CD4-positive, alpha-beta T cell (primary cell): ENCODE data around the gene COG5. TPM values are rescaled to one million over a fixed set of nuclear protein-coding genes. Genes with fewer than 3 reads are reported as not detected.

Experiments
- ATAC-seq: fragments of 200-7000 bp; cut with Tn5 transposase; one replicate; pipeline ENCODE4 v1.10.0; 2022; ENCODE audit warnings: mild to moderate bottlenecking; ENCODE audit not compliant: poor library complexity
- CTCF ChIA-PET: fragments of 350-600 bp; sonication (Branson Sonifier 250); formaldehyde crosslinking; loops from one replicate; lab custom pipeline; 2021; ENCODE audit warnings: antibody characterized with exemption, inconsistent platforms; lab: Charles Lee
- POLR2A ChIA-PET: fragments of 350-600 bp; sonication (Branson Sonifier 250); formaldehyde crosslinking; loops from one replicate; lab custom pipeline; 2021; ENCODE audit warnings: antibody characterized with exemption, inconsistent platforms; lab: Charles Lee
- DNase-seq, 14 experiments: peaks; one replicate each; pipeline ENCODE4 v3.0.0-alpha.2; 2013 to 2020; ENCODE audit warnings: mixed read lengths in 2 of 14
- H3K27ac ChIP-seq, 2 donors: one replicate each; pipeline versions ENCODE4 v1.5.1 to v1.7.0; 2013; ENCODE audit warnings: low read length in 2 of 2, low read depth in 1 of 2, mild to moderate bottlenecking in 1 of 2
- H3K27me3 ChIP-seq, 2 experiments: 1 replicate in 1 of 2; 2 replicates in 1 of 2; pipeline versions ENCODE4 v1.6.1 to v1.7.0; 2013; ENCODE audit warnings: low read length in 2 of 2, control low read depth in 1 of 2, mild to moderate bottlenecking in 1 of 2, moderate library complexity in 1 of 2; ENCODE audit not compliant: insufficient read depth in 2 of 2, control insufficient read depth in 1 of 2
- H3K36me3 ChIP-seq: one replicate; pipeline ENCODE4 v1.6.1; 2013; ENCODE audit warnings: low read length, control low read depth; ENCODE audit not compliant: insufficient read depth
- H3K4me1 ChIP-seq: one replicate; pipeline ENCODE4 v1.6.1; 2013; ENCODE audit warnings: low read length, control low read depth; ENCODE audit not compliant: insufficient read depth
- H3K4me3 ChIP-seq: one replicate; pipeline ENCODE4 v1.5.1; 2013; ENCODE audit warnings: mild to moderate bottlenecking, low read length, moderate library complexity
- H3K9me3 ChIP-seq, 2 experiments: 1 replicate in 1 of 2; 2 replicates in 1 of 2; pipeline versions ENCODE4 v1.6.1 to v1.7.0; 2013; ENCODE audit warnings: low read length in 2 of 2, mild to moderate bottlenecking in 2 of 2, control low read depth in 1 of 2, moderate library complexity in 1 of 2; ENCODE audit not compliant: control insufficient read depth in 1 of 2, insufficient read depth in 1 of 2
- H3K27ac Mint-ChIP-seq: one replicate; pipeline ENCODE4 v1.8.0; 2020; ENCODE audit warnings: mixed read lengths
- H3K27me3 Mint-ChIP-seq: one replicate; pipeline ENCODE4 v1.8.0; 2021; ENCODE audit warnings: mixed read lengths
- H3K36me3 Mint-ChIP-seq: one replicate; pipeline ENCODE4 v1.8.0; 2021; ENCODE audit warnings: low read depth, mixed read lengths
- H3K4me1 Mint-ChIP-seq: one replicate; pipeline ENCODE4 v1.8.0; 2021; ENCODE audit warnings: low read depth, mixed read lengths
- H3K4me3 Mint-ChIP-seq: one replicate; pipeline ENCODE4 v1.8.0; 2020; ENCODE audit warnings: mild to moderate bottlenecking, mixed read lengths
- H3K9me3 Mint-ChIP-seq: one replicate; pipeline ENCODE4 v1.8.0; 2020; ENCODE audit warnings: mixed read lengths
- intact Hi-C, 2 experiments: fragments of 100-400 bp; cut with DNase I in 1 of 2; cut with micrococcal nuclease in 1 of 2; formaldehyde crosslinking; loops; one replicate each; pipeline versions ENCODE4 v1.15.1 to v1.9.0; 2023 to 2025; cut with DNase I, micrococcal nuclease
- total RNA-seq, 174 experiments: library from RNA in 2 of 174; stranded (reverse) in 2 of 174; gene quantifications; one replicate each; pipeline ENCODE4 v1.2.3 and lab custom pipeline; 2021 to 2026
- TF ChIP-seq, protein P1 (sequence below): fragments of 200-600 bp; IDR thresholded peaks from one replicate; pipeline ENCODE4 v1.8.0; 2022; ENCODE audit warnings: antibody characterized with exemption, mild to moderate bottlenecking

Gene COG5
- total RNA-seq, 2 experiments from 2014 or later, result 43.4 to 44.5 TPM

DNA sequence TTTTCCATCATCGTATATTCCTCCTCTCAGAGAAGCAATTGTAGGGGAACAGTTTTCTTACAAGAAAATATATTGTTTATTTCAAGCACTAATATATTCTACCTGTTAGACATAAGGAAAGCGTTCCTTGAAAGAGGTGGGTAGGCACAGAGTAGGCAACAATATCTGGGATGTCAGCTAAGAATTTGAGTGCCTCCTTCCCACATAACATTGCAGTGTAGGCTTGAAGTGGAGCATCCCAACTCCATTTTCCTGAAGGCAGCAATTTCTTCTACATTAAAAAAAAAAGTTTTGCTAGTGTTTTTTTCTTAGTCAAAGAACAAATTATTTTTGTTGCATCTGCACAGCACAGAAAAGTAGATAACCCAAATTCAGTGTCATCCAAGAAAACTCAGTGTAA, 37.1 kb upstream of the COG5 start:
- Histone ChIP-seq H3K36me3 (peaks cover 3% of the 10 kb centered on the region), H3K9me3 (no peaks in the 10 kb centered on the region), H3K4me1 (no peaks in the 10 kb centered on the region), H3K27ac (no peak overlapping the region), H3K4me3 (no peak overlapping the region), H3K27me3 (no peaks in the 10 kb centered on the region)
- H3K27me3 Mint-ChIP-seq, result no peaks in the 10 kb centered on the region
- H3K4me1 Mint-ChIP-seq, result no peaks in the 10 kb centered on the region
- H3K4me3 Mint-ChIP-seq, result no peak overlapping the region
- intact Hi-C loops, result no loop called here
- H3K9me3 Mint-ChIP-seq, result no peaks in the 10 kb centered on the region
- H3K36me3 Mint-ChIP-seq, result peaks cover 48% of the 10 kb centered on the region
- no peak for ATAC-seq
- TF ChIP-seq, protein P1, sequence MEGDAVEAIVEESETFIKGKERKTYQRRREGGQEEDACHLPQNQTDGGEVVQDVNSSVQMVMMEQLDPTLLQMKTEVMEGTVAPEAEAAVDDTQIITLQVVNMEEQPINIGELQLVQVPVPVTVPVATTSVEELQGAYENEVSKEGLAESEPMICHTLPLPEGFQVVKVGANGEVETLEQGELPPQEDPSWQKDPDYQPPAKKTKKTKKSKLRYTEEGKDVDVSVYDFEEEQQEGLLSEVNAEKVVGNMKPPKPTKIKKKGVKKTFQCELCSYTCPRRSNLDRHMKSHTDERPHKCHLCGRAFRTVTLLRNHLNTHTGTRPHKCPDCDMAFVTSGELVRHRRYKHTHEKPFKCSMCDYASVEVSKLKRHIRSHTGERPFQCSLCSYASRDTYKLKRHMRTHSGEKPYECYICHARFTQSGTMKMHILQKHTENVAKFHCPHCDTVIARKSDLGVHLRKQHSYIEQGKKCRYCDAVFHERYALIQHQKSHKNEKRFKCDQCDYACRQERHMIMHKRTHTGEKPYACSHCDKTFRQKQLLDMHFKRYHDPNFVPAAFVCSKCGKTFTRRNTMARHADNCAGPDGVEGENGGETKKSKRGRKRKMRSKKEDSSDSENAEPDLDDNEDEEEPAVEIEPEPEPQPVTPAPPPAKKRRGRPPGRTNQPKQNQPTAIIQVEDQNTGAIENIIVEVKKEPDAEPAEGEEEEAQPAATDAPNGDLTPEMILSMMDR, result no peak
- DNase-seq, result no peak
- POLR2A ChIA-PET, result no interaction called here
- H3K27ac Mint-ChIP-seq, result no peak overlapping the region
- CTCF ChIA-PET, result interaction anchor here (0.5 kb wide), 1 partner anchor 94 kb away, joined by 3 read pairs; no protein-coding TSS in a partner anchor

DNA sequence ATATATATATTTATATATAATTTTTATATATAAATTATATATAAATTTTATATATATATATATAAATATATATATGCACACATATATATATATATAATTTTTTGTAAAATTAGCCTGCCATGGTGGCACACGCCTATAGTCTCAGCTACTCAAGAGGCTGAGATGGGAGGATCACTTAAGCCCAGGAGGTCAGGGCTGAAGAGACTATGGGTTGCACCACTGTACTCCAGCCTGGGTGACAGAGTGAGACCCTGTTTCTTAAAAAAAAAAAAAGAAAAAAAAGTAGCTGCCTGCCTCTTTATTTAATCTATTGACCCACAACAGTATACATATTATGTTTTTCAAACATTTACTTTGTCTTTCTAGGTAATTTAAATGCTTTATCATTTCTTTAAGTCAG, 35.5 kb upstream of the COG5 start:
- peaks cover 52% of the 10 kb centered on the region for H3K36me3 Mint-ChIP-seq
- H3K4me3 Mint-ChIP-seq, result no peak overlapping the region
- ATAC-seq (no peak), DNase-seq (no peak)
- TF ChIP-seq, protein P1, result no peak
- Histone ChIP-seq H3K27me3 (no peaks in the 10 kb centered on the region), H3K9me3 (no peaks in the 10 kb centered on the region), H3K4me3 (no peak overlapping the region), H3K27ac (no peak overlapping the region), H3K36me3 (peaks cover 11% of the 10 kb centered on the region), H3K4me1 (no peaks in the 10 kb centered on the region)
- H3K27ac Mint-ChIP-seq, result no peak overlapping the region
- no peaks in the 10 kb centered on the region for H3K27me3 Mint-ChIP-seq
- ChIA-PET POLR2A (interaction anchor here (1.0 kb wide), 1 partner anchor 36 kb away, joined by 3 read pairs; no protein-coding TSS in a partner anchor), CTCF (no interaction called here)
- H3K9me3 Mint-ChIP-seq, result no peaks in the 10 kb centered on the region
- intact Hi-C loops, result no loop called here
- H3K4me1 Mint-ChIP-seq, result no peaks in the 10 kb centered on the region

DNA sequence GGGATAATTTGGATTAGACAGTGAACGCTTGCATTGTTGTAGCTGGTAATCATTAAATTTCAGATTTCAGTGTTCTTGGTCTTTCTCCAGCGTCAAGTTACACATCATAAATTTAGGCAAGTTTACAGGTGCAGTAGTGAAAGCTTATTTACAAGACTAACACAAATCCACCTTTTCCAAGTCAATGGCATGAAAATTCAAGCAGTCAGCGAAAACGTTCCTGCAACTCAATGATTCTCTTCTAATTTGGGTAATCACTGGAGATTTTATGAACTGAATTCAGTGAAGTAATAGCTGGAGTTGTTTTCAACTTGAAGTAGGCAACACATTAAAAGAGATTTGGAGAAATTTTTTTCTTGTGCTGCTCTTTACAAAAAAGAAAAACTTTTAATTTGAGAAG, 34.2 kb upstream of the COG5 start:
- ChIA-PET CTCF (no interaction called here), POLR2A (no interaction called here)
- Mint-ChIP-seq H3K4me1 (no peaks in the 10 kb centered on the region), H3K27me3 (no peaks in the 10 kb centered on the region), H3K36me3 (peaks cover 53% of the 10 kb centered on the region), H3K9me3 (no peaks in the 10 kb centered on the region), H3K4me3 (no peak overlapping the region), H3K27ac (no peak overlapping the region)
- intact Hi-C loops, result no loop called here
- no peaks in the 10 kb centered on the region for H3K27me3 ChIP-seq
- H3K4me3 ChIP-seq, result no peak overlapping the region
- no peaks in the 10 kb centered on the region for H3K9me3 ChIP-seq
- ATAC-seq (no peak), DNase-seq (no peak)
- TF ChIP-seq, protein P1, result no peak
- H3K36me3 ChIP-seq, result peaks cover 8% of the 10 kb centered on the region
- no peaks in the 10 kb centered on the region for H3K4me1 ChIP-seq
- H3K27ac ChIP-seq, result no peak overlapping the region
